Measurements from ENCODE around the gene EVA1C.
"Not testable (repeated sequence)": the region's sequence is repeated elsewhere in the genome, so short reads cannot be mapped to it uniquely, and the experiment has no call there.

EVA1C gene

GRCh38 chr21:32412162-32413014 is at the start of gene EVA1C:
TSS of gene EVA1C (plus strand) at chr21:32412706. CDS start at chr21:32412854, 148 bp downstream.
- DNase-seq (ENCODE audit: low spot score): peak; percentile 60

- no peak for DNase-seq (ENCODE audit: low spot score)
These were observed 48.1 kb upstream of the EVA1C start for GRCh38 chr21:32364387-32364786.

GRCh38 chr21:32364796-32365195 is 47.7 kb upstream of the EVA1C start:
- DNase-seq (ENCODE audit: low spot score): no peak

GRCh38 chr21:32366191-32366590 is 46.3 kb upstream of the EVA1C start:
- no peak for DNase-seq (ENCODE audit: low spot score)

- DNase-seq (ENCODE audit: low spot score): no peak
These were observed 45.3 kb upstream of the EVA1C start for GRCh38 chr21:32367158-32367557.

- no peak for DNase-seq (ENCODE audit: low spot score)
These were observed 44.1 kb upstream of the EVA1C start for GRCh38 chr21:32368386-32368785.

- not testable (repeated sequence) for DNase-seq (ENCODE audit: low spot score)
These were observed 43.5 kb upstream of the EVA1C start for GRCh38 chr21:32368961-32369360.

- DNase-seq (ENCODE audit: low spot score): no peak
These were observed 41.3 kb upstream of the EVA1C start for GRCh38 chr21:32370998-32371766.

- peak; percentile 44 for DNase-seq (ENCODE audit: low spot score)
These were observed 40.6 kb upstream of the EVA1C start for GRCh38 chr21:32371913-32372314.

GRCh38 chr21:32372755-32373154 is 39.8 kb upstream of the EVA1C start:
- DNase-seq (ENCODE audit: low spot score): no peak

- DNase-seq (ENCODE audit: low spot score): no peak
These were observed 35.0 kb upstream of the EVA1C start for GRCh38 chr21:32377506-32377905.

GRCh38 chr21:32377991-32378390 is 34.5 kb upstream of the EVA1C start:
- DNase-seq (ENCODE audit: low spot score): no peak

GRCh38 chr21:32378956-32379355 is 33.5 kb upstream of the EVA1C start:
- peak; percentile 15 for DNase-seq (ENCODE audit: low spot score)

- no peak for DNase-seq (ENCODE audit: low spot score)
These were observed 31.6 kb upstream of the EVA1C start for GRCh38 chr21:32380940-32381339.

- no peak for DNase-seq (ENCODE audit: low spot score)
These were observed 30.9 kb upstream of the EVA1C start for GRCh38 chr21:32381571-32381970.

- DNase-seq (ENCODE audit: low spot score): peak; percentile 79
These were observed 30.3 kb upstream of the EVA1C start for GRCh38 chr21:32382108-32382644.

GRCh38 chr21:32383812-32384211 is 28.7 kb upstream of the EVA1C start:
- no peak for DNase-seq (ENCODE audit: low spot score)

GRCh38 chr21:32386195-32386870 is 26.2 kb upstream of the EVA1C start:
- DNase-seq (ENCODE audit: low spot score): peak; percentile 70

- no peak for DNase-seq (ENCODE audit: low spot score)
These were observed 25.4 kb upstream of the EVA1C start for GRCh38 chr21:32387151-32387550.

GRCh38 chr21:32388306-32388705 is 24.2 kb upstream of the EVA1C start:
- DNase-seq (ENCODE audit: low spot score): no peak

- DNase-seq (ENCODE audit: low spot score): peak; percentile 18
These were observed 23.0 kb upstream of the EVA1C start for GRCh38 chr21:32389337-32390015.
